ENCODE results near the gene CFAP90.

The CFAP90 gene

GRCh38 chr5:7850395-7851239 is at the start of gene CFAP90:
TSS of gene CFAP90 (minus strand) at chr5:7851133. CDS start at chr5:7851021, 112 bp downstream.
- DNase-seq (ENCODE audit: low read depth) = no peak
- H3K4me3 ChIP-seq (ENCODE audit: low read depth, low read length) = peak within 1 kb of the TSS; percentile 57

GRCh38 chr5:7897014-7897600 is 46.2 kb upstream of the CFAP90 start:
- no peak for DNase-seq (ENCODE audit: low read depth)
- H3K4me3 ChIP-seq (ENCODE audit: low read depth, low read length) = no peak overlapping the region

GRCh38 chr5:7894860-7895259 is 43.9 kb upstream of the CFAP90 start:
- H3K4me3 ChIP-seq (ENCODE audit: low read depth, low read length) = no peak overlapping the region
- no peak for DNase-seq (ENCODE audit: low read depth)

GRCh38 chr5:7894439-7894838 is 43.5 kb upstream of the CFAP90 start:
- no peak for DNase-seq (ENCODE audit: low read depth)
- no peak overlapping the region for H3K4me3 ChIP-seq (ENCODE audit: low read depth, low read length)

GRCh38 chr5:7888901-7889300 is 38.0 kb upstream of the CFAP90 start:
- no peak overlapping the region for H3K4me3 ChIP-seq (ENCODE audit: low read depth, low read length)
- DNase-seq (ENCODE audit: low read depth) = no peak

- no peak overlapping the region for H3K4me3 ChIP-seq (ENCODE audit: low read depth, low read length)
- no peak for DNase-seq (ENCODE audit: low read depth)
Measured at GRCh38 chr5:7886849-7887475, 36.0 kb upstream of the CFAP90 start.

GRCh38 chr5:7884491-7885267 is 33.7 kb upstream of the CFAP90 start:
- no peak overlapping the region for H3K4me3 ChIP-seq (ENCODE audit: low read depth, low read length)
- no peak for DNase-seq (ENCODE audit: low read depth)

- no peak overlapping the region for H3K4me3 ChIP-seq (ENCODE audit: low read depth, low read length)
- DNase-seq (ENCODE audit: low read depth) = no peak
Measured at GRCh38 chr5:7882926-7883325, 32.0 kb upstream of the CFAP90 start.

- H3K4me3 ChIP-seq (ENCODE audit: low read depth, low read length) = no peak overlapping the region
- DNase-seq (ENCODE audit: low read depth) = no peak
Measured at GRCh38 chr5:7881816-7882215, 30.9 kb upstream of the CFAP90 start.

GRCh38 chr5:7881091-7881490 is 30.2 kb upstream of the CFAP90 start:
- no peak overlapping the region for H3K4me3 ChIP-seq (ENCODE audit: low read depth, low read length)
- DNase-seq (ENCODE audit: low read depth) = no peak

- peak; percentile 42 for DNase-seq (ENCODE audit: low read depth)
- no peak overlapping the region for H3K4me3 ChIP-seq (ENCODE audit: low read depth, low read length)
Measured at GRCh38 chr5:7878381-7878873, 27.5 kb upstream of the CFAP90 start.

GRCh38 chr5:7877851-7878250 is 26.9 kb upstream of the CFAP90 start:
- H3K4me3 ChIP-seq (ENCODE audit: low read depth, low read length) = no peak overlapping the region
- no peak for DNase-seq (ENCODE audit: low read depth)

- DNase-seq (ENCODE audit: low read depth) = no peak
Measured at GRCh38 chr5:7876867-7877266, 25.9 kb upstream of the CFAP90 start.

GRCh38 chr5:7875151-7875550 is 24.2 kb upstream of the CFAP90 start:
- no peak overlapping the region for H3K4me3 ChIP-seq (ENCODE audit: low read depth, low read length)
- DNase-seq (ENCODE audit: low read depth) = no peak

More at GRCh38 chr5:7876867-7877266, 25.9 kb upstream of the CFAP90 start:
- no peak overlapping the region for H3K4me3 ChIP-seq (ENCODE audit: low read depth, low read length)

- no peak for DNase-seq (ENCODE audit: low read depth)
- no peak overlapping the region for H3K4me3 ChIP-seq (ENCODE audit: low read depth, low read length)
Measured at GRCh38 chr5:7874639-7875038, 23.7 kb upstream of the CFAP90 start.

GRCh38 chr5:7873216-7873615 is 22.3 kb upstream of the CFAP90 start:
- DNase-seq (ENCODE audit: low read depth) = no peak
- H3K4me3 ChIP-seq (ENCODE audit: low read depth, low read length) = no peak overlapping the region

- DNase-seq (ENCODE audit: low read depth) = no peak
- H3K4me3 ChIP-seq (ENCODE audit: low read depth, low read length) = no peak overlapping the region
Measured at GRCh38 chr5:7872517-7873130, 21.7 kb upstream of the CFAP90 start.

- DNase-seq (ENCODE audit: low read depth) = no peak
- H3K4me3 ChIP-seq (ENCODE audit: low read depth, low read length) = no peak overlapping the region
Measured at GRCh38 chr5:7871653-7872052, 20.7 kb upstream of the CFAP90 start.

- no peak for DNase-seq (ENCODE audit: low read depth)
- H3K4me3 ChIP-seq (ENCODE audit: low read depth, low read length) = peak overlapping the region; percentile 94
Measured at GRCh38 chr5:7869474-7870136, 18.7 kb upstream of the CFAP90 start.
